ENCODE measurements around the gene LAMC3.
A peak's percentile ranks its signal among the peaks of the same experiment; 100 is the strongest.
"Not testable (repeated sequence)": the region's sequence is repeated elsewhere in the genome, so short reads cannot be mapped to it uniquely, and the experiment has no call there.

Gene LAMC3

DNA sequence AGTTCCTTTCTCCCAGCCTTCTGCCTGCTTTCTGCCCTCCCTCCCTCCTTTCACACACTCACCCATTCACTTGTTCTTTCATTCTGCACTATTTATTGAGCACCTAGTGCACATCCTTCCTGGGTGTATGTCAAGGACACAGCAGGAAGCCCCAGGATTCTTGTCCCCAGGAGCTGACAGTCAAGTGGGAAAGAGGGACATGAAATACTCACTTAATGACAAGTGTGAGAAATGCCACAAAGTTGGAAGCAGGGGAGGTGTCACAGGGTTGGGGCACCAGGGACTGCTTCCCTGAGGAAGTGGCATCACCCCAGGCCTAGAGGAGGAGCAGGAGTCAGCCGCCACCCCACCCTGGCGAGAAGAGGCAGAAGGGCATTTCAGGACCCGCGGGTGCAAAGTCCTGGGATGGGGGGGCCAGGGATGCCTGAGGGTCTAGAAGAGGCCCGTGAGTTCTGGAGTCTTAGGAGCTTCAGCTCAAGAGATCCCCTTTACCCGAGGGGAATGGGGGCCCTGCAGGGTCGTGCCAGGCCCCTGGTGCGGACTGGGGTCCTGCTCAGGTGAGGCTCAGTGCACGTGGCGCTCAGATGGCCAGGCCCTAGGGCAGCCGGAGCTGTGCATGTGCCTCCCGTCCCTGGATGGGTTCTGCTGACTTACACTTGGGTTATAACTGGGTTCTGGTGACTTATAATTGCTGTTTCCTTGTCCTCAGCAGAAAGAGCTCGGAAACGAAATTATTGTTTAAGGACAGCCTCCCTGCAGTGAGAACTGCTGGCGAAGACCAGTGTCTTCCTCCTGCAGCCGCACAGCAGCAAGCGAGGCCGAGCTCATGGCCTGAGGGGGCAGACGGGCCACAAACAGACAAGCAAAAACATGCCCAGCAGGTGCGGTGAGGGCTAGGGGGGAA, 16.9 kb upstream of the LAMC3 start:
- no peak for DNase-seq (ENCODE audit: low read depth)

DNA sequence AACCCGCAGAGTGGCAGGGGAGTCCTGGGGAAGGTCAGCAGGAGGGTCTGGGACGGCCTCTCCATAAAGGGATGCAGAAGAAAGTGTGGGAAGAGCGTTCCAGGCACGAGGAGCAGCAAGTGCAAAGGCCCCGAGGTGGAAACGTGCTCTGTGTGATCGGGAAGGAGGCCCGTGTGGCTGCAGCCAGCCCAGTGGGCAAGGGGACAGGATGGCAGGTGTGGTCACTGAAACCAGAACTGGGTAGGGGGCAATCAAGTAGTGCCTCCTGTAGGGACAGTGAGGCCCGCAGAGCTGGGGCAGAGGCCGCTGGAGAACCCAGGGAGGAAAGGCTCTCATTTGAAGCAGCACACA, 16.3 kb upstream of the LAMC3 start:
- no peak for DNase-seq (ENCODE audit: low read depth)

DNA sequence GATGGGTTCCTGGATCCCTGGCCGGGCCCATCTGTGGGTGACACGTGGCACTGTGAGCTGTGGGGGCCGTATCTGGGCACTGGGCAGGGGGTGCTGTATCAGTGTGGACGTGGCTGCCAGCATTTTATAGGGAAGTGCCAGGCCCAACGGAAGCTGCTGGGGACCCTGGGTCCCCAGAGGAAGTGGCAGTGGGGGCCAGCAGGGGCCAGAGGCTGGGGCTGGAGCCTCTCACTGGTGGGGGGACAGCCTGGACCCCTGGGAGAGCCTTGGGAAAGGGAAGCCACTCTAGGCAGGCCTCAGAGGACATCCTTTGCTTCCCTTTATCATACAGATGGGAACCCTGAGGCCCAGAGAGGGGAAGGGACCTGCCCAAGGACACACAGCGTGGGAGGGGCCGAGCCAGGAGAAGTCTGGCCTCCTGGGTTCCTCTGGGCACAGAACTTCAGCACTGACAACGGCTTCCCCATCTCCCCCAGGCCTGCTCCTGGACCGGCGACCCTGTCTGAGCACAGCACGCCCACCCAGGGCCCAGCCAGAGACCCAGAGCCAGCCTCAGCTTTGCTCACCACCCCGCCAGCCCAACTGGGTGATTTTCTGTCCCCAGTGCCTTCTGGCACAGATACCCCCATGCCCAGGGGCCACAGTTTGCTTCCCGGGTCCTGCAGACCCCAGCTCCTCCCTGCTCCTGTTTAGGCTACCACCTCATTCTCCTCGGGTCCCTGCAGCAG, 15.5 kb upstream of the LAMC3 start:
- DNase-seq (ENCODE audit: low read depth): no peak

DNA sequence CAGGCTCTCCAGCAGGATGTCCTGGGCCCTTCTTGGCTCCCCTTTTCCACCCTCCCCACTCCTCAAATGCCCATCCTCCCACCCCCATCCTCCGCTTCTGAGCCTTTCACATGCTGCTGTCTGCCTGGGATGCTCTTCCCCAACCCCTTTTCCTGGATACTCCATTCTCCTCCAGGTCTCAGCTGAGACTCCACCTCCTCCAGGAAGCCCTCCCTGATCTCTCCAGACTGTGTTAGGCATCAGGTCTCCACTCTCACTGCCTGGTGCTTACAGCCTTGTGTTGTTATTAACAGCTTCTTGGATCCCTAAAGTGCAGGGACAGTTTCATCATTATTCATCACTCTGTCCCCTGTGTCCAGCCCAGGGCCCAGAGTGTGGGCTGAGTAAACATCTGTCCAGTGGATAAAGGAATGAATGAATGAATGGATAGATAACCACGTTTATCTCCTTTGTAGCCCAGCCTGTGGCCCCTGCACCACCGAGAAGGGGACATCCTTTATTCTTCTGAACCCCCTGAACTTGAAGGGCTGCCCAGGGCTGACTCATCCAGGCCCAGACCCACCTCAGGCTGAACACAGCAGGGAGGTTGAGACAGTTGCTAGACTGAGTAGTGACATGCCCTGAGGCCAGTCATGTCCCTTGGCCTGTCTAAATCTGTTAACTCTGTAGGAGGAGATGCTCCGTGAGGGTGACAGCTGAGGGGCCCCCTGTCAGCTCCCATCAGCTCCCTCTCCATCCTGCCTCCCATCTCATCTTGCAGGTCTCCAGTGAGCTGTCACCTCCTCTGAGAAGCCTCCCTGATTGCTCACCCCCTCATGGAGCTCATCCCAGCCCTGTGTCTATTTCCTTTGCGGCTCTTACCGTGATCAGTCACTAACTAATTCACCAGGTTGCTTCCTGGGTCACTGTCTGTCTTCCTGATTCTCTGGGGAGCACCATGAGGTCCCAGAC, 14.6 kb upstream of the LAMC3 start:
- DNase-seq (ENCODE audit: low read depth): no peak

DNA sequence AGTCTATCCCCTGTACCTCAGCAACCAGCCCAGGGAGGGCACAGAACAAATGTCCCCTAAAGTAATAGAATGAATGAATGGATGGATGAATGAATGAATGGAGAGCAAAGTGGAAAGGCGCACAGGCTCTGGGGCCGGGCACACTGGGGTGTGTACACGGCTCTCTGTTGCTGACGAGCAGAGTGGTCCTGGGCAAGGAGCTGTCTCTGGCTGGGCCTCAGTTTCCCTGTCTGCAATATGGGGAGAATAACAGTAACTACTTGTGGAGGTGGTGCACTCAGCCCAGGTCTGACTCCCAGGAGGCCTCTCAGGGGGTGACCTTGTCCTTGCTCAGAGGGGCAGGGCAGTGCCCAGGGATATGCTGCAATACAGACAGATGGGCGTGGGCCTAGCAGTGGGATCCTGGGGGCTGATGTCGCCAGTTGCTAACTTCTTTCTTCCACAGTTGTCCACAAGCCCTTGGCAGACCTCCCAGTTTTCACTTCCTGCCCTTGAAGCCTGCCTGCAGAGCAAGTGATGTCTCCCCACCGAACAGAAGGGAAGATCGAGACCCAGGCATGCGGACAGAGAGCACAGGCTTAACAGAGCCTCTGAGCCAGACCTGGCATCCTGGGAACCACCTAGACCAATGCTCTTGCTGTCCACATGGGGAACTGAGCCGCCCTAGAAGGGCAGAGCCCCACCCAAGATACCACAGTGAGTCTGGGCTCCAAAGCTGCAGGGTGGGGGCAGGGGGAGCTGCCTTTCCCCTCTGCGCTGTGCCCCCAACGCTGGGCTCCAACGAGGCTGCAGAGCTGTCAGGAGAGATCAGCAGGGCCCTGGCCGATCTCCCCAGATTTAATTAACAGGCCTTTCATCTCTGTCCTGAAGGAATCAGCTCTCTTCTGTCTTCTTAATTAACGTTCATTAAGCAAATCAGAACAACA, 13.6 kb upstream of the LAMC3 start:
- DNase-seq (ENCODE audit: low read depth): peak; percentile 40

DNA sequence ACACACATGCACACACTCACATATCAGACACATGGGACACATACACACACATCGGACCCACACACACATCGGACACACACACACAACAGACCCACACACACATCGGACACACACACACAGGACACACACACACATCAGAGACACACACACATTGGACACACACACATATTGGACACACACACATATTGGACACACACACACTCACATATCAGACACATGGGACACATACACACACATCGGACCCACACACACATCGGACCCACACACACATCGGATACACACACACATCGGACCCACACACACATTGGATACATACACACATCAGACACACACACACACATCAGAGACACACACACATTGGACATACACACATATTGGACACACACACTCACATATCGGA, 12.8 kb upstream of the LAMC3 start:
- DNase-seq (ENCODE audit: low read depth): no peak

DNA sequence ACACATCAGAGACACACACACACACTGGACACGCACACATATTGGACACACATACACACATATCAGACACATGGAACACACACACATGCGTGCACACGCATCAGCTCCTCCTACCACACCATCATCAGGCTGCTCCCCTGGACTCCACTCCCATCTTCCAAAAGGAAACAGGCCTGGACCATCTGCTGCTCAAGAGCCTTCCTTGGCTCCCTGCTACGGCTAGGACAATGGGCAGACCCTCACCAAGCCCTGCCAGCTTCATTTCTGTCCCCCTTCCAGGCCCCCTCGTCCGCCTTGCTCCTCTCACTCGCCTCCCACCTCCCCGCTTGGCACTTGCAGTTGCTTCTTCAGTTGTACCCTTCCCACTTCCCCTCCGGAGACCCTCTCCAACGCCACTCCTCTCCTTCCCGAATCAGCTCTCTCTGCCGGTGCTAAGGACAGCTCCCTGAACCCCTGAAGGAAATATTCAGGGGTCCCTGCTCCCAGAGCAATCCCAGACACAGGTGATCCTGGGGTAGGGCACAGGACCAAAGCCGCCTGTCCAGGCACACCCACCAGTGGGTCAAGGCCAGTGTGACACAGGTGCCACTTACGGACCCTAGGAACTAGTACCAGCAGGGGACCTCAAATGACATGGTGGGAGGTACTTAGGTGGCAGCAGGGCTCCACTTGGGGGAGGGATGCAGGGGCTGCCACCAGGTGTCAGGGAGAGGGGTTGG, 12.1 kb upstream of the LAMC3 start:
- DNase-seq (ENCODE audit: low read depth): no peak

DNA sequence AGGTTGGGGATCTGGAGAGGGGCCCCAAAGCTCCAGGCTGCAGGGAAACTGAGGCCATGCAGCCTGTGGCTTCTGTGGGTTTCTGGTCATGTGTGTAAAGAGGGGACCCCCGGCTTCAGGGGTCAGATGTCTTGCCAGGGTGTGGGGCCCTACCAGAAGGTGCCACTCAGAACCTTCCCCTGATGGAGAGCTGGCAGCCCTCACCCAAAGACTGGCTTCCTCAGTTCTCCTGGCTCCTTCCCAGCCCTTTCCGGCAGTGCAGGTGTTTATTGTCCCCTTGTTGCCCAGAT, 11.6 kb upstream of the LAMC3 start:
- no peak for DNase-seq (ENCODE audit: low read depth)

DNA sequence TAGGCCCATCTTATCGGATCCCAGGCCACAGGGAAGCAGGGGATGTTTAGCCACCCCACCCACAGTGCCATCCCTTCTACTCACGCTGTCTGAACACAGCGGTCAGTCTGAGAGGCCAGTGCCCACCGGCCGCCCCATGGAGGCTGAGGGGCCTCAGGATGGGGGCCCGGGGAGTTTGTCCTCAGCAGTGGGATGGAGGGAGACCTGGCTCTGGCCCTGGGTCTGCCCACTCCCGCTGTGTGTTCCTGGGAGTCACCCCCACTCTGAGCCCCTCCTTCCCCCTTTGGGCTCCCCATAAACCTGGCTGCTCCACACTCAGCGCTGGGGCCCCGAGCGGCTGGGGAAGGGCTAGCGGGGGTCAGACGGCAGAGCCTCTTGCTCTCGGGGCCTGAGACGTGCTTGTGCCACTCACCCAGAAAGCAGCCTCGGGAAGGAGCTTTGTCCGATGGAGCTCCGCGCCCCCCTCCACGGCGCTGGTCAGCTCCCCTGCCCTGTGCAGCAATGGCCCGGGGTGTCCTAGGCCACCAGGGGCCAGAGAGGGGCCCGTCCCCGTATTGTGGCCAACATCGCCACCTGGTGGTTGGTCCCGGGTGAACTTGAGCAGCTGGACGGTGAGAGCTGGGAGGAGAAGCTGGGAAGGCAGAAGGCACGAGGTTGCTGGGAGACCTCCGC, 10.9 kb upstream of the LAMC3 start:
- peak; percentile 42 for DNase-seq (ENCODE audit: low read depth)

DNA sequence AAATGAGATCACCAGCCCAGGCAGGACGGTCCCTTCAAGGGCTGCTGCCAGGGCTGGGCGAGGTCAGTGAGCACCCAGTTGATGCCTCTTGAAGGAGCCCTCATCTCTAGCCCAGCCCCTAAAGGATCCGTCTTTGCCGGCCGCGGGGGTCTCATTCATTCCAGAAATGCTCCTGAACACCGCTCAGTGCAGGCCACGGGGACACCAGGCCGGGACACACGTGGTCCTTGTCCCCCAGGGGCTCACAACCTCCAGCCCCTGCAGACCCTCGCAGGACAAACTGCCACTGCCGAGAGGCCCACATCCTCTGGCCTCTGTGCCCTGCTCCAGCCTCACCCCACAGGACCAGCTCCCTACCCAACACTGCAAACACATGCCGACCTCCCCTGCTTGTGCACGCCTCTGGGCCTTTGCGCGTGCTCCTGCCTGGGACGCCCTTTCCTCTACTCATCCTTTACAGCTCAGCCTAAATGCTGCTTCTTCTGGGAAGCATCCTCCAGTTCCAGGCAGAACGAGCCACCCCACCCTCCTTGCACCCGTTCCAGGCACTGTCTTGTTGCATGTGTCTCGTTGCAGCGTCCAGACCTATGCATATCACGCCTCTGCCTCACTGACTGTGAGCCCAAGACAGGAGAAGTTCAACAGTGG, 10.3 kb upstream of the LAMC3 start:
- DNase-seq (ENCODE audit: low read depth): no peak

DNA sequence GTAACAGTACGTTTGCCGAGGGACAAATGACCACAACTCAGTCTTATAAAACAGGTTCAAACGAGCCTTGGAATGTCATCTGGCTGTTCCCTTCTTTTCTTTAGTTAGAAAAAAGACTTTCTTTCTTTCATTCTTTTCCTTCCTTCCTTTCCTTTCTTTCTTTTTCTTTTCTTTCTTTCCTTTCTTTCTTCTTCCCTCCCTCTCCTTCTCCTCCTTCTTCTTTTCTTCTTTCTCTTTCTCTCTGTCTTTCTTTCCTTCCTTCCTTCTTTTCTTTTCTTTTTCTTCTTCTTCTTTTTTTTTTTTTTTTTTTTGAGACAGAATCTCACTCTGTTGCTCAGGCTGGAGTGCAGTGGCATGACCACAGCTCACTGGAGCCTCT, 9.7 kb upstream of the LAMC3 start:
- no peak for DNase-seq (ENCODE audit: low read depth)

DNA sequence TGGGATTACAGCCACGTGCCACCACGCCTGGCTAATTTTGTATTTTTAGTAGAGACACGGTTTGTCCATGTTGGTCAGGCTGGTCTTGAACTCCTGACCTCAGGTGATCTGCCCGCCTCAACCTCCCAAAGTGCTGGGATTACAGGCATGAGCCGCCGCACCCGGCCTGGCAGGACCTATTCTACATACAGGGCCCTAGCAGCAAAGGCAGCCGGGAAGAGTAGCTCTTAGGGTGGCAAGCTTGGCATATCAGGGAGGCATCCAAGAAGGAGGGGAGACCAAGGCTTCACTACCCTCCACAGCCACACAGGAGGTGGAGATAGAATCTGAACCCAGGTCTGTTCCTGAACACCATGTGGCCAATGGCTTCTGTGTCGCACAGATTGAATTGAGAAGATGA, 8.4 kb upstream of the LAMC3 start:
- DNase-seq (ENCODE audit: low read depth): not testable (repeated sequence)

DNA sequence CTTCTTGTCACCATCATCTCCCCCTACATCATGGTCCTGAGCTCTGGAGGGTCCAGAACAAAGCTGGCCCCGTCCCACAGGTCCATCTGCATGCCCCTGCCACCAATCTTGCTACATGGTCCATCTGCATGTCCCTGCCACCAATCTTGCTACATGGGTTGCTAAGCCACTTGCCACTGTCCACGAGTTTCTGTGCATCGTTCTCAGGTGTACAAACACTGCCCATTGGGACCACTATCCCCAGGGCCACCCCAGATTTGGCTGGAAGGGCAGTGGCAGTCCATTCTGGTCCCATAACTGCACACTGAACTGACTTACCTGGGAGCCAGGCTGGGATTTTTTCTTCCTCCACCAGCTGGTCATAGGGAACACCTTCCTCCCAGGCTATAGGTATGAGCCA, 8.0 kb upstream of the LAMC3 start:
- no peak for DNase-seq (ENCODE audit: low read depth)

DNA sequence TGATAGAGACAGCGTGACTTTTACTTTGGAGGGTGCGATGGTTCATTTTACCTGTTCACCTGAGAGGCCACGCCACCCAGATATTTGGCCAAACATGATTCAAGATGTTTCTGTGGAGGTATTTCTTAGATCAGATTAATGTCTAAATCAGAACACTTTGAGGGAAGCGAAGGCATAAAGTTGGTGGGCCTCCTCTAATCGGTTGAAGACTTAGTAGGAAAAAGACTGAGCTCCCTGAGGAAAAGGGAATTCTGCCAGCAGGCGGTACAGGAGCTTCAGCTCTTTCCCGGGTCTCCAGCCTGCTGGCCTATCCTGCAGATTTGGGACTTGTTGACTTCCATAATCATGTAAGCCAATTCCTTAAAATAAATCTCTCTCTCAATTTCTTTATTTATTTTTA, 7.0 kb upstream of the LAMC3 start:
- DNase-seq (ENCODE audit: low read depth): no peak

DNA sequence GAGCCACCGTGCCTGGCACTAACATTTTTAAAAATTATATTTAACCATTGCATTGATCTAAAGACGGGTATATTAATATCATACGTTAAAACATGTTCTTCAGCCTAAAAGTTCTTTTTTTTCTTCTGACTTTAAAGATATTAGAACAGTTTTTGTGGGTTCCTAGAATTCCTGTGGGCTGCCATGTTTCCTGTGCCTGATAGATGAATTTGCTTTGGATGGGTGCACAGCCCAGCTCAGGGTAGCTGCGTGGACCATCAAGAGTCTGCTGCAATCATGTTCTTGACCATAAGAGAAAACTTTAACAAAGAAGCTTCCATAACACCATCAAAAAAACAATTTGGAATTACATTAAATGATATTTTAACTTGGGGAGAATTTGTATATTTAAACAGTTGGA, 2.4 kb upstream of the LAMC3 start:
- peak; percentile 25 for DNase-seq (ENCODE audit: low read depth)

DNA sequence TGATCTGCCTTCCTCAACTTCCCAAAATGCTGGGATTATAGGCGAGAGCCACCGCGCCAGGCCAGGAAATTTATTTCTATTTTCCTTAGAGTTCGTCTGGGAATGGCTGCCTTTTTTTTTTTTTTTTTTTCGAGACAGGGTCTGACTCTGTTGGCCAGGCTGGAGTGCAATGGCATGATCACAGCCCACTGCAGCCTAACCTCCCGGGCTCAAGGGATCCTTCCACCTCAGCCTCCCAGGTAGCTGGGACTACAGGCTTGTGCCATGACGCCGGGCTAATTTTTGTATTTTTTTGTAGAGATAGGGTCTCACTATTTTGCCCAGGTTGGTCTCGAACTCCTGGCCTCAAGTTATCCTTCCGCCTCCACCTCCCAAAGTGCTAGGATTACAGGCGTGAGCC, 888 bp upstream of the LAMC3 start:
- DNase-seq (ENCODE audit: low read depth): no peak

DNA sequence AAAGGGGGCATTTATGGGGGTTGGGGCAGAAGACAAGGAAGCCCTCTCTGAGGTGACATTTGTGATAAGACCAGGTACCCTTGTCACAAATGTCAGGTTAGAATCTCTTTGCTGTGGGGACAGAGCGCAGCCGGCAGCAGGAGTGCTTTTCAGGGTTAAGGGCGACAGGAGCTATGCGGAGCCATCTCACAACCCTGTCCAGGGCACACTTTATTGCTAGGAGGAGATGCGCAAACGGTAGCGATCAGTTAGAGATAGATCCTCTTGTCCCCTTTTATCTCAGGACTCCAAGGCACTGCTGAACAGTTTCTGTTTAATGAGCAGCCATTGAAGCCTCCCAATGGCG, 438 bp upstream of the LAMC3 start:
- no peak for DNase-seq (ENCODE audit: low read depth)

DNA sequence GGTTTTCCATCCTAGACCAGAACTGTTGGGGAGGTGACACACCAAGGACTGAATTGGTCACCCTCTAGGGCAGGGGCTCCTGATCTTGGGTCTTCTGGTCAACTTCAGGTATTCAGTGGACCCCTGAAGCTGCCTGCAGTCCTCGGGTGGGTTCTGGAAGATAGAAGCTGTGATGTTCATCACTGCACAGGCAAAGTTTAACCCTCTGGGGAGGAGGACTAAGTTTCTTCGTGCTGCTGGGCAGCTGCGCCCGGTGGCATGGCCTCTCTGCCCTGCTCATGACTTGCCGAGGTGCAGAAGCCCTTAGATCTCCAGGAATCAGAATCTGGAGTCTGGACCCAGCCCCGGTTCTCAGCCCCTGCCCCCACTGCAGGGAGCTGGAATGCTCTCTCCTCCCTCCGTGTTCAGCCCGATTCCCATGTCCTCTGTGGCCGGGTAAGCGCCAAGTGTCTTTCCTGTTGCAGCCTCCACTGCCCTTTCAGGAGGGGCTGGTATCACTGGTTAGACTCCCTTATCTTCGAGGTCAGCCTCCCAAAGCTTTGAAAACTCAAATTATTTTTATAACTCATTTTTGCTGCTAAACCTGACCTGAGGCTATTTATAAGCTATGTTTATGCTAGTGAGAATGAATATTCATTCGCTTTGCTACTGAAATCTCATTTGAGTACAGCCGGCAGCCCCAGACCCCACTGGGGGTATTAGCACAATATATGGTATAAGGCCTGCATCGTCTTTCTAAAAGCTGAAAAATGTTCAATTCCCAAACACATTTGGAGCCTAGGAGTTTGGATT, 1.7 kb downstream of the LAMC3 start:
- no peak for DNase-seq (ENCODE audit: low read depth)

All from iris pigment epithelial cell (primary cell).